IPS DF 19.7 (cell line): ENCODE data around the gene MAGEH1.
"Not testable (repeated sequence)": the region's sequence is repeated elsewhere in the genome, so short reads cannot be mapped to it uniquely, and the experiment has no call there.

Experiments
- DNase-seq: peaks from one replicate; pipeline ENCODE4 v3.0.0-alpha.2; 2013; ENCODE audit warnings: low read depth, low spot score

MAGEH1 gene

GRCh38 chrX:55451990-55452832, at the start of gene MAGEH1:
Gene MAGEH1 (plus strand): TSS chrX:55452127. CDS start chrX:55452375, 248 bp downstream.
- peak; percentile 15 for DNase-seq

GRCh38 chrX:55427079-55427478, 24.8 kb upstream of the MAGEH1 start:
- DNase-seq: not testable (repeated sequence)

- not testable (repeated sequence) for DNase-seq
Observed at GRCh38 chrX:55443468-55443867, 8.5 kb upstream of the MAGEH1 start.

- no peak for DNase-seq
Observed at GRCh38 chrX:55450259-55450658, 1.7 kb upstream of the MAGEH1 start.

- no peak for DNase-seq
Observed at GRCh38 chrX:55451141-55451540, 786 bp upstream of the MAGEH1 start.

GRCh38 chrX:55451626-55451989, 319 bp upstream of the MAGEH1 start:
- DNase-seq: no peak

GRCh38 chrX:55452833-55453124, 852 bp downstream of the MAGEH1 start:
- DNase-seq: no peak

GRCh38 chrX:55455708-55456107, 3.8 kb downstream of the MAGEH1 start:
- not testable (repeated sequence) for DNase-seq

- not testable (repeated sequence) for DNase-seq
Observed at GRCh38 chrX:55459426-55459825, 7.5 kb downstream of the MAGEH1 start.

GRCh38 chrX:55459926-55460325, 8.0 kb downstream of the MAGEH1 start:
- not testable (repeated sequence) for DNase-seq

- DNase-seq: not testable (repeated sequence)
Observed at GRCh38 chrX:55464050-55464449, 12.1 kb downstream of the MAGEH1 start.

- not testable (repeated sequence) for DNase-seq
Observed at GRCh38 chrX:55465108-55465507, 13.2 kb downstream of the MAGEH1 start.

- not testable (repeated sequence) for DNase-seq
Observed at GRCh38 chrX:55465791-55466190, 13.9 kb downstream of the MAGEH1 start.

- not testable (repeated sequence) for DNase-seq
Observed at GRCh38 chrX:55479956-55480355, 28.0 kb downstream of the MAGEH1 start.

GRCh38 chrX:55480390-55481062, 28.6 kb downstream of the MAGEH1 start:
- DNase-seq: no peak

- DNase-seq: no peak
Observed at GRCh38 chrX:55484948-55485347, 33.0 kb downstream of the MAGEH1 start.

- no peak for DNase-seq
Observed at GRCh38 chrX:55486736-55487135, 34.8 kb downstream of the MAGEH1 start.

GRCh38 chrX:55487143-55487542, 35.2 kb downstream of the MAGEH1 start:
- no peak for DNase-seq

- DNase-seq: no peak
Observed at GRCh38 chrX:55488006-55488592, 36.2 kb downstream of the MAGEH1 start.

- DNase-seq: no peak
Observed at GRCh38 chrX:55488593-55489313, 36.8 kb downstream of the MAGEH1 start.

GRCh38 chrX:55489314-55490009, 37.5 kb downstream of the MAGEH1 start, which contains the start of gene USP51:
Gene USP51 (minus strand): TSS chrX:55489848. CDS start chrX:55488939, 909 bp downstream.
- no peak for DNase-seq
